Ovary (tissue), 9 donors: ENCODE results near the gene ADA. TPM values are rescaled to one million over a fixed set of nuclear protein-coding genes. Genes with fewer than 3 reads are reported as not detected.
A peak's percentile ranks its signal among the peaks of the same experiment; 100 is the strongest.

Experiments
- DNase-seq, 5 donors: peaks; one replicate each; pipeline ENCODE4 v3.0.0-alpha.2; 2019 to 2020
- H3K27ac ChIP-seq, 2 donors: fragments of 200-600 bp; one replicate each; pipeline versions ENCODE4 v1.5.1 to v1.8.0; 2019 to 2022
- H3K27me3 ChIP-seq: fragments of 200-600 bp; one replicate; pipeline ENCODE4 v1.8.0; 2022
- H3K36me3 ChIP-seq: fragments of 200-600 bp; sonication (generic); one replicate; pipeline ENCODE4 v1.5.1; 2019
- H3K4me1 ChIP-seq: one replicate; pipeline ENCODE4 v1.8.1; 2013; ENCODE audit warnings: mild to moderate bottlenecking, moderate library complexity; ENCODE audit not compliant: insufficient read depth
- H3K4me3 ChIP-seq: fragments of 200-600 bp; sonication (generic); one replicate; pipeline ENCODE4 v1.5.1; 2017
- H3K9me3 ChIP-seq, 2 donors: fragments of 200-600 bp in 1 of 2; sonication (generic) in 1 of 2; one replicate each; pipeline versions ENCODE4 v1.5.1 to v1.8.1; 2013 to 2019; ENCODE audit warnings: mild to moderate bottlenecking in 1 of 2, moderate library complexity in 1 of 2
- CTCF ChIP-seq, 3 donors: fragments of 450-650 bp in 2 of 3; fragments of 200-600 bp in 1 of 3; IDR thresholded peaks; one replicate each; pipeline versions ENCODE4 v1.5.1 to v1.8.0; 2016 to 2022; ENCODE audit warnings: antibody characterized with exemption in 3 of 3, mild to moderate bottlenecking in 1 of 3
- EP300 ChIP-seq: sonication (generic); formaldehyde crosslinking; IDR thresholded peaks from one replicate; pipeline ENCODE4 v1.6.1; 2017; ENCODE audit warnings: antibody characterized with exemption
- POLR2A ChIP-seq: fragments of 450-650 bp; IDR thresholded peaks from one replicate; pipeline ENCODE4 v1.6.1; 2017; ENCODE audit warnings: antibody characterized with exemption, mild to moderate bottlenecking, moderate library complexity
- WGBS, 3 donors: extraction: QIAGEN DNeasy Blood & Tissue Kit in 1 of 3; methylation state at CpG; one replicate each; pipeline versions ENCODE4 v1.1.5 to v1.1.7; 2013 to 2017; 5-methylcytosine and 5-hydroxymethylcytosine counted together
- intact Hi-C, 4 donors: fragments of 100-400 bp; cut with DNase I; formaldehyde crosslinking; loops; one replicate each; pipeline versions ENCODE4 v1.11.0 to v1.15.1; 2022 to 2023
- polyA plus RNA-seq, 2 donors: library from polyadenylated mRNA; stranded (reverse); fragments of 200-250 nt in 1 of 2; fragments of 350-450 nt in 1 of 2; fragmentation: Illumina TruSeq in 1 of 2; extraction: RNeasy Lipid Tissue Mini Kit (QIAGEN cat#74804) in 1 of 2; gene quantifications; one replicate each; pipeline ENCODE4 v1.2.3, GENCODE V29; 2013 to 2014
- total RNA-seq, 7 donors: library from RNA; depleted of rRNA in 2 of 7; stranded (reverse); fragments of >200 nt in 2 of 7; fragmentation: NEBNext Ultra II Directional in 3 of 7; extraction: Animal tissue kit (Norgen Biotek cat#: 25700) in 3 of 7; gene quantifications; one replicate each; pipeline versions ENCODE4 v1.1.0 to v1.2.4, GENCODE V29; 2016 to 2023
- donor health status: DM: no; HTN: no; CAD: no; lungs with moderate emphysema.
- donor health status: DM: no; HTN: no; CAD: no.
- donor health status: Bipolar disorder and iron deficiency.
- donor health status: DM: yes; HTN: yes; CAD: no.
- donor health status: DM: no; HTN: no; CAD: no.
- donor health status: DM: yes; HTN: yes; CAD: no.

ADA gene
- total and polyA plus RNA-seq, 9 donors: 1.1 to 7.4 (median 3.2) TPM

GRCh38 chr20:44653546-44653945, 2.0 kb upstream of the ADA start:
- no peaks in the 10 kb centered on the region for H3K9me3 ChIP-seq
- WGBS, 3 donors: 91 to 95% (median 94%) methylated on average over 2 of the region's 2 CpGs
- no peaks in the 10 kb centered on the region for H3K36me3 ChIP-seq
- DNase-seq: no peak
- no peak overlapping the region for H3K4me3 ChIP-seq
- no peaks in the 10 kb centered on the region for H3K27me3 ChIP-seq
- H3K4me1 ChIP-seq: no peaks in the 10 kb centered on the region
- H3K27ac ChIP-seq: no peak overlapping the region
- intact Hi-C loops: no loop called here
- no peak for TF ChIP-seq EP300
- no peak for TF ChIP-seq CTCF (IDR thresholded peaks at IDR 0.05)
- TF ChIP-seq POLR2A: no peak

- TF ChIP-seq CTCF (IDR thresholded peaks at IDR 0.05): no peak
- no peak for TF ChIP-seq POLR2A
- no peak for TF ChIP-seq EP300
- 0 to 3% (median 2%) methylated on average over 12 to 33 of the region's 33 CpGs for WGBS, 3 donors
- intact Hi-C loops: no loop called here
- Histone ChIP-seq H3K27ac (peak overlapping the region; percentile 12 to 32), H3K4me3 (peak overlapping the region; percentile 72), H3K36me3 (no peaks in the 10 kb centered on the region), H3K27me3 (no peaks in the 10 kb centered on the region), H3K4me1 (no peaks in the 10 kb centered on the region), H3K9me3 (no peaks in the 10 kb centered on the region)
- no peak for DNase-seq
These were observed 140 bp downstream of the ADA start for GRCh38 chr20:44651434-44651683.

GRCh38 chr20:44650771-44651433, 597 bp downstream of the ADA start:
- Histone ChIP-seq H3K36me3 (no peaks in the 10 kb centered on the region), H3K4me1 (no peaks in the 10 kb centered on the region), H3K27me3 (no peaks in the 10 kb centered on the region), H3K9me3 (no peaks in the 10 kb centered on the region), H3K27ac (peak overlapping the region in 1 of 2 donors; percentile 32), H3K4me3 (peak overlapping the region; percentile 72)
- intact Hi-C loops: no loop called here
- WGBS, 3 donors: 48 to 57% (median 51%) methylated on average over 20 to 24 of the region's 24 CpGs
- peak in 4 of 5 donors; percentile 31 to 50 (median 44) for DNase-seq
- TF ChIP-seq EP300 (no peak), CTCF (IDR thresholded peaks at IDR 0.05) (no peak), POLR2A (no peak)

- 90 to 92% (median 91%) methylated on average over 6 of the region's 6 CpGs for WGBS, 3 donors
- Histone ChIP-seq H3K9me3 (no peaks in the 10 kb centered on the region), H3K4me3 (no peak overlapping the region), H3K27ac (no peak overlapping the region), H3K36me3 (no peaks in the 10 kb centered on the region), H3K27me3 (no peaks in the 10 kb centered on the region), H3K4me1 (no peaks in the 10 kb centered on the region)
- DNase-seq: no peak
- no peak for TF ChIP-seq EP300
- no peak for TF ChIP-seq POLR2A
- TF ChIP-seq CTCF (IDR thresholded peaks at IDR 0.05): no peak
- intact Hi-C loops: loop anchor here in 1 of 4 donors (10.0 kb wide), 1 partner anchor 765 kb away; the partner anchor contains the start of gene PIGT
These were observed 1.5 kb downstream of the ADA start for GRCh38 chr20:44649976-44650375.
